Measurements from ENCODE around the gene H3-3A. TPM values are rescaled to one million over a fixed set of nuclear protein-coding genes. Genes with fewer than 3 reads are reported as not detected.
A peak's percentile ranks its signal among the peaks of the same experiment; 100 is the strongest.

Gene H3-3A
- total RNA-seq, 4 donors from 2014 or later = 309 to 383 (median 364) TPM

DNA sequence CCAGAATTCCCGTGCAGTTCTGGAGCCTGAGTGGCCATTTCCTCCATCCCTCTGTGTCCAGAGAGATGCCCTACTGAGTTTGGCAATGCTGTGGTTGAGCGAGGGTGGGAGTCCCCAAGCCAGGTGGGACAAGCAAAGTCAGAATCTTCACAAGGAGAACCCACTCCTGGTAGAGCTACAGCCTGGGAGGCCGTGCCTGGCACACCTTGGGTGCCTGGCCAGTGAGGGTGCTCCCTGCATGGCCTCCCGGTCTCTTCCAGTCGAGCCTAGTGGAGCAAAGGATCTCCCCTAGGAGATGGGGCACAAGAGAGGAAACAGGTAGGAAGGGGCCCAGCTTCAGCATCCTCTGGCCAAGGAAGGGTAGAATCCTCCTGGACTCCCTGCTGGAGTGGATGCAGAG is 57.9 kb downstream of the H3-3A start:
- 80% methylated on average over 2 of the region's 5 CpGs; no CpG with 5 or more reads in 1 of the 2 donors for WGBS, 2 donors (ENCODE audit: low coverage in 1 of 2)
- H3K27ac ChIP-seq = no peak overlapping the region

DNA sequence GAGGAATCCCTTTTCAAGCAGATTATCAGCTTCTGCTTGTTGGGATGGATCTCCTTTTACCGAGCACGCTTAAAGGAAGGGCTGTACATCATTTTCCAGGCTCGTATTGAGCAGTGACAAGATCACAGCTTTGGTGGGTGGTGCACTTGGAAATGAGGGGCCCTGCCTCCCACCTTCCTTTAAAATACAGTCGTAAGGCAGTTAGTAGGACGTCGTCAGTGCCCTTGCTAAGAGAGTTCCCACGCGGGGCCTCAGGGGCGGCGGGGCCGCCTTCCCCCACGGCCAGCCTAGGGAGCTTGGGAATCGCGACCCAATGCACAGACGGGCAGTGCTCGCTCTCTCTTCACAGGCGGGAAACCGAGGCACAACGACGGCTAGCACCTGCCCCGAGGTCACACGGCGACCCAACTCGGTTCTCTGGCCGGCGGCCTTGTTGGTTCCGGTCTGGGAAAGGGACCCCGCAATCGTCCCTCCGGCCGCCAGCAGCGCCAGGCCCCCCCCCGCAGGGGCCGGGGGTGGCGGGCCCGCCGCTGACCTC is 58.6 kb downstream of the H3-3A start:
- Histone ChIP-seq H3K4me3 (peak overlapping the region in 1 of 2 donors; percentile 80), H3K27me3 (no peaks in the 10 kb centered on the region), H3K9me3 (no peaks in the 10 kb centered on the region), H3K36me3 (no peaks in the 10 kb centered on the region), H3K27ac (peak overlapping the region in 3 of 4 donors; percentile 63 to 81 (median 74)), H3K4me1 (peaks cover 0 to 24% (median 5%) of the 10 kb centered on the region in 3 donors)
- ATAC-seq = no peak
- TF ChIP-seq POLR2AphosphoS5 (IDR thresholded peaks at IDR 0.05) (no peak), EP300 (IDR thresholded peaks at IDR 0.05) (no peak), POLR2A (IDR thresholded peaks at IDR 0.05) (no peak)
- TF ChIP-seq, protein P1, sequence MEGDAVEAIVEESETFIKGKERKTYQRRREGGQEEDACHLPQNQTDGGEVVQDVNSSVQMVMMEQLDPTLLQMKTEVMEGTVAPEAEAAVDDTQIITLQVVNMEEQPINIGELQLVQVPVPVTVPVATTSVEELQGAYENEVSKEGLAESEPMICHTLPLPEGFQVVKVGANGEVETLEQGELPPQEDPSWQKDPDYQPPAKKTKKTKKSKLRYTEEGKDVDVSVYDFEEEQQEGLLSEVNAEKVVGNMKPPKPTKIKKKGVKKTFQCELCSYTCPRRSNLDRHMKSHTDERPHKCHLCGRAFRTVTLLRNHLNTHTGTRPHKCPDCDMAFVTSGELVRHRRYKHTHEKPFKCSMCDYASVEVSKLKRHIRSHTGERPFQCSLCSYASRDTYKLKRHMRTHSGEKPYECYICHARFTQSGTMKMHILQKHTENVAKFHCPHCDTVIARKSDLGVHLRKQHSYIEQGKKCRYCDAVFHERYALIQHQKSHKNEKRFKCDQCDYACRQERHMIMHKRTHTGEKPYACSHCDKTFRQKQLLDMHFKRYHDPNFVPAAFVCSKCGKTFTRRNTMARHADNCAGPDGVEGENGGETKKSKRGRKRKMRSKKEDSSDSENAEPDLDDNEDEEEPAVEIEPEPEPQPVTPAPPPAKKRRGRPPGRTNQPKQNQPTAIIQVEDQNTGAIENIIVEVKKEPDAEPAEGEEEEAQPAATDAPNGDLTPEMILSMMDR (IDR thresholded peaks at IDR 0.05) = no peak
- WGBS, 2 donors (ENCODE audit: low coverage in 1 of 2) = 40 to 55% methylated on average over 3 of the region's 37 CpGs

More for the DNA sequence above, 57.9 kb downstream of the H3-3A start:
- ATAC-seq = no peak
- no peak overlapping the region for H3K4me3 ChIP-seq
- H3K4me1 ChIP-seq = peaks cover 0 to 24% (median 5%) of the 10 kb centered on the region in 3 donors
- TF ChIP-seq, protein P1 (IDR thresholded peaks at IDR 0.05) = no peak
- TF ChIP-seq EP300 (IDR thresholded peaks at IDR 0.05) (no peak), POLR2A (IDR thresholded peaks at IDR 0.05) (no peak), POLR2AphosphoS5 (IDR thresholded peaks at IDR 0.05) (no peak)
- H3K36me3 ChIP-seq = no peaks in the 10 kb centered on the region
- H3K27me3 ChIP-seq = no peaks in the 10 kb centered on the region
- no peaks in the 10 kb centered on the region for H3K9me3 ChIP-seq

Other genes with a start within 250 kb of the H3-3A start
- gene TMEM63A, start 180.3 kb upstream of the H3-3A start, total RNA-seq = 10 to 100 TPM; 10.9 to 55.9 (median 23.8) TPM
- gene LEFTY1, start 173.6 kb upstream of the H3-3A start, total RNA-seq = 1 to 10 TPM in 1 of 4 donors, under 1 TPM in 1, not detected in 2; 0.35 to 1.4 TPM
- gene PYCR2, start 138.5 kb upstream of the H3-3A start, total RNA-seq = 10 to 100 TPM; 43.6 to 65.5 (median 50.6) TPM
- gene LEFTY2, start 121.5 kb upstream of the H3-3A start, total RNA-seq = 1 to 10 TPM in 1 of 4 donors, not detected in 3; 1.1 TPM
- gene SDE2, start 63.4 kb upstream of the H3-3A start, total RNA-seq = 10 to 100 TPM; 15.9 to 23.2 (median 21.2) TPM
- gene ACBD3, start 124.0 kb downstream of the H3-3A start, total RNA-seq = 10 to 100 TPM; 30.0 to 48.8 (median 34.3) TPM
- not detected for gene MIXL1, start 160.9 kb downstream of the H3-3A start, total RNA-seq
- 1 to 10 TPM; 2.8 to 5.4 (median 3.4) TPM for gene LIN9, start 246.4 kb downstream of the H3-3A start, total RNA-seq